GM12891 (cell line): Measurements from ENCODE around the gene CALR.
"Not testable (repeated sequence)": the region's sequence is repeated elsewhere in the genome, so short reads cannot be mapped to it uniquely, and the experiment has no call there.

Experiments used
- DNase-seq: peaks from one replicate; pipeline ENCODE4 v3.0.0; 2011; ENCODE audit warnings: low spot score; ENCODE audit not compliant: insufficient read length
- FAIRE-seq: peaks from 2 replicates; lab custom pipeline; 2011; peaks lifted over from hg19 to GRCh38; lab: Jason Lieb, UNC
- PAX5 ChIP-seq: IDR thresholded peaks from 2 replicates; pipeline ENCODE4 v1.6.1; 2011; ENCODE audit warnings: low read length, moderate library complexity, mild to moderate bottlenecking; ENCODE audit not compliant: insufficient read depth, severe bottlenecking
- POLR2A ChIP-seq: IDR thresholded peaks from 2 replicates; pipeline ENCODE4 v1.6.1; 2011; ENCODE audit warnings: low read depth, low read length, control low read depth
- POLR2AphosphoS5 ChIP-seq: IDR thresholded peaks from 2 replicates; pipeline ENCODE4 v1.6.1; 2011; ENCODE audit warnings: low read depth, low read length, control low read depth
- POU2F2 ChIP-seq: IDR thresholded peaks from 2 replicates; pipeline ENCODE4 v1.6.1; 2011; ENCODE audit warnings: low read depth, mild to moderate bottlenecking, control low read depth, low read length, moderate library complexity
- SPI1 ChIP-seq: IDR thresholded peaks from 2 replicates; pipeline ENCODE4 v1.6.1; 2011; ENCODE audit warnings: low read depth, low read length, control low read depth
- TAF1 ChIP-seq: IDR thresholded peaks from 2 replicates; pipeline ENCODE4 v1.6.1; 2011; ENCODE audit warnings: low read depth, low read length, control low read depth

The CALR gene

DNA sequence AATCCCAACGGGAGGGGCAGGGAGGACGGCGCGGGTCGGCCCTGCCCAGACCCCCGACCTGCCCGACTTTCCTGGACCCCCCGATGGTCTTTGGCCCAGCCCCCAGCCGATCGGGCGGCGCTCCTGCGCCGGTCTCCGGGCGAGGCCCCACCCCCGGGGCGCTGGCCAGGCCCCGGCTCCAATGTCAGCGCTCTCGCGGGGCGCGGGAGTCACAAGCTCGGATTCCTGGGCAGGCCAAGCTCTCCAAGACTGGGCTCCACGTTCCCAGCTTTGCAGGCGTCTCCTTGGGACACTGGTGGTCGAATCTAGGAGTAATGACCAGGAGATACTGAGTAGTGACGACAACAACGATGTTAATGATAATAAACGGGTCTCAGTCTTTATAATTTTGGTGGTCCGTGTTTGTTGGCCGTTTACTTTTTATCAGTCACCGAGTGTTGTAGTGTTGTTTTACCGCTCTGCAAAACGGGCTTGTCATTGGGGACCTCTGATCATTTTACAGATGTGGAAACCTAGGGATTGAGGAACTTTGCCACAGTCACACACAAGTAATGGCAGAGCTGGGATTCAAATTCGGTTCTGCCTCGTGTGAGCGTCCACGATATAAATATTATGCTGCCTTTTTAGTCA lies 7.8 kb downstream of the CALR start:
- no peak for TF ChIP-seq PAX5
- no peak for TF ChIP-seq POLR2AphosphoS5
- TF ChIP-seq POLR2A = no peak
- TF ChIP-seq POU2F2 = no peak
- TF ChIP-seq TAF1 = no peak
- no peak for TF ChIP-seq SPI1
- DNase-seq = peak; percentile 55
- no peak for FAIRE-seq

GRCh38 chr19:12946731-12947496 lies 8.5 kb downstream of the CALR start:
- no peak for TF ChIP-seq POU2F2
- TF ChIP-seq SPI1 = no peak
- no peak for TF ChIP-seq POLR2A
- TF ChIP-seq TAF1 = no peak
- TF ChIP-seq PAX5 = no peak
- no peak for TF ChIP-seq POLR2AphosphoS5
- FAIRE-seq (no peak), DNase-seq (no peak)

DNA sequence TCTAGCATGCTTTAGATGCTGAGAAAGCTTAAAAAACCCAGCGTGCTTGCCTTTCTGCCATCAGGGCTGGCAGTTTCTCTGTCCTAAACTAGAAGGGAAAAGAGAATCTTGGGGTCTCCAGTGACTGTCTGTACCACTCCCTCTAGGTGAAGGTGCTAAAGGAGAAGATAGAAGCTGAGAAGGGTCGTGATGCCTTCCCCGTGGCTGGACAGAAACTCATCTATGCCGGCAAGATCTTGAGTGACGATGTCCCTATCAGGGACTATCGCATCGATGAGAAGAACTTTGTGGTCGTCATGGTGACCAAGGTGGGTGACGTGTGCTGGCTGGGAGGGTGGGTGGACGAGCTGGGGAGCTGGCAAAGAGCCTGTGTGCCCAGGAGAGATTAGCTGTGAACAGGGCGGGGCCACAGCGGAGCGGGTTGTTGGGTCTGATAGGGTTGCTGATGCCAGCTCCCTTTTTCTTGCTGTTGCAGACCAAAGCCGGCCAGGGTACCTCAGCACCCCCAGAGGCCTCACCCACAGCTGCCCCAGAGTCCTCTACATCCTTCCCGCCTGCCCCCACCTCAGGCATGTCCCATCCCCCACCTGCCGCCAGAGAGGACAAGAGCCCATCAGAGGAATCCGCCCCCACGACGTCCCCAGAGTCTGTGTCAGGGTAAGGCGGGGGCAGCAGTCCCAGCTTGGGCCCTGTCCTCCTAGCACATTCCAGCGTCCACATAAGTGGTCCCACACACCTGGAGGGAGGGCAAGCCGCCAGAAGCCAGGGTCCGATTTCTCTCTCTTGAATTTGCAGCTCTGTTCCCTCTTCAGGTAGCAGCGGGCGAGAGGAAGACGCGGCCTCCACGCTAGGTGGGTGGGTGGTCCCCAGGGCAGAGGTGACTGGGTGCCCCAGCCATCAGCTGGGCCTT lies 9.5 kb downstream of the CALR start:
- TF ChIP-seq POLR2AphosphoS5 = no peak
- TF ChIP-seq POLR2A = no peak
- TF ChIP-seq TAF1 = no peak
- TF ChIP-seq PAX5 = no peak
- no peak for TF ChIP-seq SPI1
- TF ChIP-seq POU2F2 = no peak
- DNase-seq = no peak

DNA sequence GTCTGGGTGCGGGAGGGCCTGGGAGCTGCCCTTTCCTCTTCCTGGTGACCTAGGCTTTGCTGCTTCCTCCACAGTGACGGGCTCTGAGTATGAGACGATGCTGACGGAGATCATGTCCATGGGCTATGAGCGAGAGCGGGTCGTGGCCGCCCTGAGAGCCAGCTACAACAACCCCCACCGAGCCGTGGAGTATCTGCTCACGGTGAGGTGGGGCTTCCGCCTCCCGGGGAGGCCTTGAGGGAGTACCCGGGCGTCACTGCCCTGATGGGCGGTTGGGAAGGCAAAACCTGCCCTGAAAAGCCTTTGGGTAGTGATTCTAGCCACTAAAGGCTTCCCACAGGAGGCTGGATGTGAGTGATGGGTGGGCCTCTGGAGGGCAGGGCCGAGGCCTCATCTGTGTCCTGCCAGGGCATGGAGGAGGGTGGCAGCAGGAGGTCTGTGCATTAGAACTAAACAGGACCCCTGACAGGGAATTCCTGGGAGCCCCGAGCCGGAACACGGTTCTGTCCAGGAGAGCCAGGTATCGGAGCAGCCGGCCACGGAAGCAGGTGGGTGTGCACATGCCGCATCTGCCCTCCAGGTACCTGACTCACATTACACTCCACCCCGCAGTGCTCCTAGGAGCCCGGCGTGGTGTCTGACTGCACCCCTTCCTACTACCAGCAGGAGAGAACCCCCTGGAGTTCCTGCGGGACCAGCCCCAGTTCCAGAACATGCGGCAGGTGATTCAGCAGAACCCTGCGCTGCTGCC lies 10.4 kb downstream of the CALR start:
- TF ChIP-seq POLR2A (no peak), PAX5 (no peak), SPI1 (no peak), TAF1 (no peak), POU2F2 (no peak), POLR2AphosphoS5 (no peak)
- FAIRE-seq (no peak), DNase-seq (no peak)

More for the DNA sequence above, 9.5 kb downstream of the CALR start:
- no peak for FAIRE-seq

DNA sequence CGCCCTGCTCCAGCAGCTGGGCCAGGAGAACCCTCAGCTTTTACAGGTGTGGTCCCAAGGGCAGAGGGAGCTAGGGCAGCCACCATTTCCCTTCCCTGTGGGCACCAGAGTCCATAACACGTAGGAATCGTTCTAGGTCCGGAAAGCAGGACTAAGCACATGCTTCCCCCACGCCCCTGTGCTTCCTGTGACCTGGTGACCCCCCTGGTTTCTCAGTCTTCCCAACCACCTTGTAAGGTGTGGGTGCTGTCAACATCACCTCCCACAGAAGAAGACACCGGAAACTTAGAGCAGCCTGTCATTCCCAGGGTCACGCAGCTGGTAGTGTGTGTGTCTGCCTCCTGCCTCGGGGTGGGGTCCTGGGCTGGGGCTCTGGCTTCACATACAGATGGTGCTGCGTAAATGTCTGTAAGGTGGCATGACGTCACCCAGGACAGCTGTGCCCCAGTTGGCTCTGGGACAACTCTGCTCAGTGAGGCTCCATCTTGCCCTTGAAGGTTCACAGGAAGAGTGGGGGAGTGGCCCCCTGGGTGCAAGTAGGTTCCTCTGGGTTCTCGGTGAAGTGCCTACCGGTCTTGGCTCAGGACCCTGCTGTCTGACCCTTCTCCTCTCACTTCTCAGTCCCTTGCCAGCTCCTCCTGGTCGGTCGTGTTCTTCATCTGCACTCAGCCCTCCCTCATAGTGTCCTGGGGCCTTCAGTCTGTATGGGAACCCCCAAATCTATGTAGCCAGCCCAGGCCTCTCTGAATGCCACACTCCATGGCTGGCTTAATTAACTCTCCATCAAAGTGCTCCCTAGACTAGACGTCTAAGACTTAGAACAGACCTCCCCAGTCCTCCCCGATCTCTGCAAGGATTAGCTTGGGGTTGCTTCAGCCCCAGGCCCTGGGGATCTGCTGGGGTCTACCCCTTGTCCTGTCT lies 11.2 kb downstream of the CALR start:
- FAIRE-seq = no peak
- DNase-seq = no peak
- TF ChIP-seq SPI1 = no peak
- no peak for TF ChIP-seq PAX5
- TF ChIP-seq POLR2A = no peak
- TF ChIP-seq POLR2AphosphoS5 = no peak
- no peak for TF ChIP-seq POU2F2
- TF ChIP-seq TAF1 = no peak

DNA sequence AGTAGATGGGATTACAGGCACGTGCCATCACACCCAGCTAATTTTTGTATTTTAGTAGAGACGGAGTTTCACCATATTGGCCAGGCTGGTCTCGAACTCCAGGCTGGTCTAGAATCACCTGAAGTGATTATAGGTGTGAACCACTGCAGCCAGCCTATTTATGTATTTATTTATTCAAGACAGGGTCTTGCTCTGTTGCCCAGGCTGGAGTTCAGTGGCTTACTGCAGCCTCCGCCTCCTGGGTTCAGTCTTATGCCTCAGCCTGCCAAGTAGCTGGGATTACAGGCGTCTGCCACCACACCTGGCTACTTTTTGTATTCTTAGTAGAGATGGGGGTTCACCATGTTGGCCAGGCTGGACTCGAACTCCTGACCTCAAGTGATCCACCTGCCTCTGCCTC lies 13.6 kb downstream of the CALR start:
- not testable (repeated sequence) for DNase-seq, FAIRE-seq

DNA sequence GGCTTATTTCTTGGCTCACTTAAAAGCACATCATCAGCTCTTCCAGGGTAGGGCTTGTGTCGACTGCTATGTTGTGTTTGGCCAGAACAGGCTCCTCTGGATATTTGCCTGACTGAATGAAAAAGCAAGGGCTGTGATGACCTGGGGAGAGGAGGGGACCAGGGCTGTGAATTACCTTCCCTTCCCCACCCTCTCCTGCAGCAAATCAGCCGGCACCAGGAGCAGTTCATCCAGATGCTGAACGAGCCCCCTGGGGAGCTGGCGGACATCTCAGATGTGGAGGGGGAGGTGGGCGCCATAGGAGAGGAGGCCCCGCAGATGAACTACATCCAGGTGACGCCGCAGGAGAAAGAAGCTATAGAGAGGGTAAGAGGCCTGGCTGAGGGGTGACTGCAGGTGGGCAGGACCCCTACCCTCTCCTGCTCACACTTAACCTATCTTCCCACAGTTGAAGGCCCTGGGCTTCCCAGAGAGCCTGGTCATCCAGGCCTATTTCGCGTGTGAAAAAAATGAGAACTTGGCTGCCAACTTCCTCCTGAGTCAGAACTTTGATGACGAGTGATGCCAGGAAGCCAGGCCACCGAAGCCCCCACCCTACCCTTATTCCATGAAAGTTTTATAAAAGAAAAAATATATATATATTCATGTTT lies 14.2 kb downstream of the CALR start:
- FAIRE-seq (no peak), DNase-seq (no peak)
- no peak for TF ChIP-seq POU2F2
- no peak for TF ChIP-seq TAF1
- TF ChIP-seq POLR2A = no peak
- no peak for TF ChIP-seq PAX5
- no peak for TF ChIP-seq SPI1
- TF ChIP-seq POLR2AphosphoS5 = no peak; the same call in none of the 2 replicates

GRCh38 chr19:12953138-12953798 lies 14.9 kb downstream of the CALR start:
- FAIRE-seq (no peak), DNase-seq (no peak)
- TF ChIP-seq SPI1 = no peak
- TF ChIP-seq POLR2AphosphoS5 = no peak
- no peak; the same call in 1 of the 2 replicates for TF ChIP-seq POLR2A
- no peak for TF ChIP-seq TAF1
- TF ChIP-seq POU2F2 = no peak
- no peak for TF ChIP-seq PAX5
